Measurements from ENCODE around the gene ZXDA. TPM values are rescaled to one million over a fixed set of nuclear protein-coding genes. Genes with fewer than 3 reads are reported as not detected.
"Not testable (repeated sequence)": the region's sequence is repeated elsewhere in the genome, so short reads cannot be mapped to it uniquely, and the experiment has no call there.

Gene ZXDA
- total RNA-seq = 9.2 and 9.8 TPM in 2 replicates

- peak within 1 kb of the TSS; percentile 76 for H3K4me3 Mint-ChIP-seq
- H3K9me3 Mint-ChIP-seq, DNase-seq, CTCF ChIA-PET, POLR2A ChIA-PET, H3K27me3 Mint-ChIP-seq: not testable (repeated sequence)
- intact Hi-C loops (cut with micrococcal nuclease) = loop anchor here (5.0 kb wide), 1 partner anchor 318 kb away; the partner anchor contains the start of gene ZXDB
- peak within 1 kb of the TSS; percentile 87 for H3K27ac Mint-ChIP-seq
- peaks cover 36% of the 10 kb centered on the region for H3K4me1 Mint-ChIP-seq
- ATAC-seq (ENCODE audit: low read depth) = peak; percentile 67
- peaks cover 20% of the 10 kb centered on the region for H3K36me3 Mint-ChIP-seq (ENCODE audit: low read depth)
These were observed at the start of gene ZXDA for GRCh38 chrX:57910287-57910912. Gene ZXDA, minus strand, starts transcription at chrX:57910458. Its CDS starts 38 bp downstream, at chrX:57910420.

- Mint-ChIP-seq H3K9me3 (peaks cover 7% of the 10 kb centered on the region), H3K27me3 (no peaks in the 10 kb centered on the region), H3K27ac (peak overlapping the region; percentile 53), H3K4me3 (no peak overlapping the region), H3K4me1 (peaks cover 23% of the 10 kb centered on the region), H3K36me3 (ENCODE audit: low read depth) (no peaks in the 10 kb centered on the region)
- no peak for ATAC-seq (ENCODE audit: low read depth)
- ChIA-PET CTCF (no interaction called here), POLR2A (no interaction called here)
- DNase-seq = no peak
- no peak for TF ChIP-seq CTCF (IDR thresholded peaks at IDR 0.05)
- intact Hi-C loops (cut with micrococcal nuclease) = no loop called here
These were observed 42.0 kb upstream of the ZXDA start for GRCh38 chrX:57952320-57952678.

- intact Hi-C loops (cut with micrococcal nuclease) = no loop called here
- CTCF ChIA-PET = no interaction called here
- H3K4me3 Mint-ChIP-seq = no peak overlapping the region
- POLR2A ChIA-PET = no interaction called here
- no peaks in the 10 kb centered on the region for H3K27me3 Mint-ChIP-seq
- peak overlapping the region; percentile 61 for H3K27ac Mint-ChIP-seq
- peaks cover 7% of the 10 kb centered on the region for H3K9me3 Mint-ChIP-seq
- no peaks in the 10 kb centered on the region for H3K36me3 Mint-ChIP-seq (ENCODE audit: low read depth)
- no peak for DNase-seq
- peaks cover 23% of the 10 kb centered on the region for H3K4me1 Mint-ChIP-seq
- no peak for TF ChIP-seq CTCF (IDR thresholded peaks at IDR 0.05)
- ATAC-seq (ENCODE audit: low read depth) = peak; percentile 78
These were observed 41.5 kb upstream of the ZXDA start for GRCh38 chrX:57951666-57952319.

GRCh38 chrX:57933321-57933720 is 23.1 kb upstream of the ZXDA start:
- Mint-ChIP-seq H3K27ac (no peak overlapping the region), H3K27me3 (no peaks in the 10 kb centered on the region), H3K9me3 (no peaks in the 10 kb centered on the region), H3K4me3 (no peak overlapping the region), H3K4me1 (no peaks in the 10 kb centered on the region), H3K36me3 (ENCODE audit: low read depth) (no peaks in the 10 kb centered on the region)
- CTCF ChIA-PET = no interaction called here
- intact Hi-C loops (cut with micrococcal nuclease) = no loop called here
- POLR2A ChIA-PET = no interaction called here
- TF ChIP-seq CTCF (IDR thresholded peaks at IDR 0.05) = no peak
- DNase-seq = no peak
- no peak for ATAC-seq (ENCODE audit: low read depth)

GRCh38 chrX:57932266-57932665 is 22.0 kb upstream of the ZXDA start:
- Mint-ChIP-seq H3K4me3 (no peak overlapping the region), H3K27ac (no peak overlapping the region), H3K36me3 (ENCODE audit: low read depth) (no peaks in the 10 kb centered on the region), H3K9me3 (no peaks in the 10 kb centered on the region), H3K27me3 (no peaks in the 10 kb centered on the region), H3K4me1 (no peaks in the 10 kb centered on the region)
- intact Hi-C loops (cut with micrococcal nuclease) = no loop called here
- POLR2A ChIA-PET = no interaction called here
- no peak for TF ChIP-seq CTCF (IDR thresholded peaks at IDR 0.05)
- no peak for ATAC-seq (ENCODE audit: low read depth)
- CTCF ChIA-PET = interaction anchor here (0.5 kb wide), 1 partner anchor 41 kb away, joined by 3 read pairs; no protein-coding TSS in a partner anchor
- no peak for DNase-seq
